ENCODE results near the gene ZNF580.

The ZNF580 gene

GRCh38 chr19:55667006-55667381 lies 26.2 kb downstream of the ZNF580 start:
- DNase-seq, result no peak

GRCh38 chr19:55667511-55667910 lies 26.7 kb downstream of the ZNF580 start:
- no peak for DNase-seq

- DNase-seq, result no peak
Measured at GRCh38 chr19:55667958-55668357, 27.2 kb downstream of the ZNF580 start.

GRCh38 chr19:55668603-55669348 lies 28.0 kb downstream of the ZNF580 start:
- DNase-seq, result no peak

- no peak for DNase-seq
Measured at GRCh38 chr19:55669418-55670279, 28.8 kb downstream of the ZNF580 start.

- no peak for DNase-seq
Measured at GRCh38 chr19:55670280-55671053, 29.7 kb downstream of the ZNF580 start.

GRCh38 chr19:55671054-55671378 lies 30.2 kb downstream of the ZNF580 start:
- DNase-seq, result no peak

- no peak for DNase-seq
Measured at GRCh38 chr19:55672418-55672817, 31.6 kb downstream of the ZNF580 start.

- DNase-seq, result no peak
Measured at GRCh38 chr19:55673465-55673864, 32.7 kb downstream of the ZNF580 start.

GRCh38 chr19:55673889-55674288 lies 33.1 kb downstream of the ZNF580 start:
- no peak for DNase-seq

- no peak for DNase-seq
Measured at GRCh38 chr19:55674459-55674840, 33.6 kb downstream of the ZNF580 start.

- DNase-seq, result peak; percentile 97
Measured at GRCh38 chr19:55674841-55675660, 34.2 kb downstream of the ZNF580 start, which contains the start of gene EPN1. Gene EPN1, plus strand, starts transcription at chr19:55675226. Its CDS starts 3,402 bp downstream, at chr19:55678628.

- no peak for DNase-seq
Measured at GRCh38 chr19:55675661-55676354, 35.0 kb downstream of the ZNF580 start.

GRCh38 chr19:55676383-55676782 lies 35.6 kb downstream of the ZNF580 start:
- DNase-seq, result no peak

GRCh38 chr19:55676889-55677505 lies 36.2 kb downstream of the ZNF580 start:
- no peak for DNase-seq

- DNase-seq, result no peak
Measured at GRCh38 chr19:55677572-55678028, 36.8 kb downstream of the ZNF580 start.

- DNase-seq, result no peak
Measured at GRCh38 chr19:55678121-55678671, 37.4 kb downstream of the ZNF580 start.

- DNase-seq, result no peak
Measured at GRCh38 chr19:55679343-55680257, 38.8 kb downstream of the ZNF580 start.

GRCh38 chr19:55680339-55681130 lies 39.7 kb downstream of the ZNF580 start:
- DNase-seq, result no peak
